ENCODE data around the gene TRERF1.

- no peak for TF ChIP-seq CTCF (IDR thresholded peaks at IDR 0.05)
- TF ChIP-seq POLR2A (IDR thresholded peaks at IDR 0.05): no peak
Measured at GRCh38 chr6:42390228-42390934, 61.3 kb downstream of the TRERF1 start.
